Activated T-cell treated with anti-CD3 and anti-CD28 coated beads for 48 hours (primary cell): ENCODE results near the gene TRIM9.

ENCODE experiments used
- DNase-seq: peaks from one replicate; pipeline ENCODE4 v3.0.0-alpha.2; 2020; ENCODE audit warnings: low read depth

Gene TRIM9

DNA sequence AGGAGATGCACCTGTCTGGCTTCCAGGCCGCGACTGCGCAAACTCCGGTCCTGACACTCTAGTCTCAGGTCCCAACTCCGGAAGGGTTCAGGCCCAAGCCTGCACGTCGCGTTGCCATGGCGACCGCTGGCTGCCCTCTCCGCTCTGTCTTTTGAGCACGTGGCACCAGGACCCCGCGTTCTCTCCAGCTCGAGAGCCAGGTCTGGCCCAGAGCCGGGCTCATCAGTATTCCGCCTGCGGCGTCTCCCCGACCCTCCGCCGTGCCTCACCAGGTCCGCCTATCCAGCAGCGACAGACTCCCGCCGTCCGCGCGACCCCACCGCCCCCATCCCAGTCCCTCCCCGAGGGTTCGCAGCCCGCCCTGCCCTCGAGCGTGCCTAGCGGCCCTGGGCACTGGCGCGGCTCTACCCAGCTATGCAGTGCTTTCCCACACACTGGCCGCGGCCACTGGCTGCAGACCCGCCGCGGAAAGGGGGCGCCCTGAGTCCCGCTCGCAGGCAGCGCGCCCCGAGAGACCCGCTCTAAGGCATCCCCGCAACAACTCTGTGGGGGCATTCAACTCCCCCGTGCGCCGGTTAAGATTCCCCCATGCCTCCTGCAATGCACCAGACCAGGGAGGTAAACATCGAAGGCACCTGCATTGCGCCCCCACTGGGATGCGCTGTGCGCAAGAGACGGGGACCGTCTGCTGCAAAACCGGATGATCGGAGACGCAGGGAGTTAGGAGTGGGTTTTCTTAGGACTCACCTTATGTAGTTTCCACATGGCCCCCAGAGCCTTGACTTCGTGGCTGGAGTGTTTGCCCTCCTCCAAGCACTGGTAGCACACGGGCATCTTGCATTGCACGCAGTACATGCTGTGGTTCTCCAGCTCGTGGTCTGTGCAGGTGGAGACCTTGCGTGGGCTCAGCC lies 1.3 kb downstream of the TRIM9 start:
- peak; percentile 41 for DNase-seq

GRCh38 chr14:51092965-51093364 lies 1.9 kb downstream of the TRIM9 start:
- no peak for DNase-seq

- DNase-seq = no peak
Measured at GRCh38 chr14:51089278-51089677, 5.6 kb downstream of the TRIM9 start.

- DNase-seq = no peak
Measured at GRCh38 chr14:51087031-51087441, 7.9 kb downstream of the TRIM9 start.

GRCh38 chr14:51086044-51086443 lies 8.9 kb downstream of the TRIM9 start:
- DNase-seq = no peak

- no peak for DNase-seq
Measured at GRCh38 chr14:51084962-51085361, 9.9 kb downstream of the TRIM9 start.

- DNase-seq = no peak
Measured at GRCh38 chr14:51084507-51084906, 10.4 kb downstream of the TRIM9 start.

- DNase-seq = no peak
Measured at GRCh38 chr14:51082349-51082748, 12.6 kb downstream of the TRIM9 start.

- no peak for DNase-seq
Measured at GRCh38 chr14:51081712-51082111, 13.2 kb downstream of the TRIM9 start.

- no peak for DNase-seq
Measured at GRCh38 chr14:51081209-51081608, 13.7 kb downstream of the TRIM9 start.

GRCh38 chr14:51080645-51081044 lies 14.3 kb downstream of the TRIM9 start:
- no peak for DNase-seq

GRCh38 chr14:51079489-51079888 lies 15.4 kb downstream of the TRIM9 start:
- no peak for DNase-seq

GRCh38 chr14:51079085-51079484 lies 15.8 kb downstream of the TRIM9 start:
- no peak for DNase-seq

- DNase-seq = no peak
Measured at GRCh38 chr14:51074701-51075385, 20.1 kb downstream of the TRIM9 start.

DNA sequence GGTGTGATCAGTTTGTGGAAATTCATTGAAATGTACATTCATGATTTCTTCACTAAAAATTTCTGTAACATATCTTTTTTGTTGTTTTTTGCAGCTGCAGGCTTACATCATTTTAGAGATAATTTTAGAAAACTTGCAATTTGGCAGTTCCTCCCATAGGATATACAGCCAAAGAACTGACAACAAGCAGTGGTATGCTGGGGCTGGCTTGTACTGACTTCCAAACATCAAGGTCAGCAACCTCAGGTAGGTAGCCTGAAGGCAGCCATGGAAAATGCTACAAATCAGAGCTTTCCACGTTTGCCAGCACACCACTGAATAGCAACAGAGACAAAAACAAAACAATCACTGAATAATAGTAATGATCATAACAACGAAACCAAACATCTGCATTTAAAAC lies 21.2 kb downstream of the TRIM9 start:
- DNase-seq = no peak

GRCh38 chr14:51072976-51073375 lies 21.9 kb downstream of the TRIM9 start:
- DNase-seq = no peak

GRCh38 chr14:51071857-51072256 lies 23.0 kb downstream of the TRIM9 start:
- DNase-seq = no peak

DNA sequence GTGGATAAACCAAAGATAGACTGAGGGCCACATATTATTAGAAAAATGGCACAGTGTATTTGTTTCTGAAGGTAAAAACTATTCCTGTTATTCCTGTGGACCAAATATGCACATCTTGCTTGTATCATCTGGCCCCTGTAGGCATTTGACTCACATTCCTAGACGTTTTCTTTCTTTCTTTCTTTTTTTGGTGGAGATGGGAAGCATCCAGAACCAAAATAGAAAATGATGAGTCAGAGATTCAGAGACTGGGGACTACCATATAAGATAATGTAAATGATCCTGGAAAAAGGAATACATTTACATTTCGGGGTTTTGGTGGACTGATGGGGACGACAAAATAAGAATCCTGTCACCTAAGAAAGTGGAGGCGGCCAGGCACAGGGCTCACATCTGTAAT lies 24.2 kb downstream of the TRIM9 start:
- DNase-seq = no peak

DNA sequence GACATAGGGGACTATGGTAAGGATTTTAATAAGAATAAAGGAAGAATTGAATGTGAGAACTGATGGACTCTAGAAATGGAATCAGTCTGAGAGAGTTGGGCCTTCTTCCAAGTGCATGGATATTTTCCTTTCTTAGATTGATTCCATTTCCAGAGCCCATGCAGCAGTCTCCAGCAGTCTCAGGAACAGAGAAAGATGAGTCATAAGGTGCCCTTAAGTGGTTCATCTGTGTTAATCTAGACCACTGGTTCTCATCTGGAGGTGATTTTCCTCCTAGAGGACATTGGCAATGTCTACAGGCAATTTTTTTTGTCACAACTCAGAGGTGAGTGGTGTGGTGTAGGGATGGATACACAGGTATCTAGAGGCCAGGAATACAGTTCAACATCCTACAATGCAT lies 25.9 kb downstream of the TRIM9 start:
- DNase-seq = no peak

DNA sequence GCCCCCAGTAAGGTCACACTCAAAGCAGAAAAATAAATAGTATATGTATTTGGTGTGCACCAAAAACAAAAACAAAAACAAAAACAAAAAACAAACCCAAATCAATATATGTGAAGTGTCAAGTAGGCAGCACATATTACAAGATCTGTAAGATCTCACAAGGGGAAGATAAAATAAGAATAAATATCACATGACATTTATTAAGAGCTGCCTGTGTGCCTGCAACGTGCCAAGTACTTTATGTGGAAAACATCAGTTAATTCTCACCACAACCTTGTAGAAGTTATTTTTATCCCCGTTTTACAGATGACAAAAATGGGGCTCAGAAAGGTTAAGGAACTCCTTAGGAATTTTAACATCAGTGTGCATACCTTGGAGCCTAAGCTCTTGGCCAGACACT lies 26.6 kb downstream of the TRIM9 start:
- DNase-seq = no peak

DNA sequence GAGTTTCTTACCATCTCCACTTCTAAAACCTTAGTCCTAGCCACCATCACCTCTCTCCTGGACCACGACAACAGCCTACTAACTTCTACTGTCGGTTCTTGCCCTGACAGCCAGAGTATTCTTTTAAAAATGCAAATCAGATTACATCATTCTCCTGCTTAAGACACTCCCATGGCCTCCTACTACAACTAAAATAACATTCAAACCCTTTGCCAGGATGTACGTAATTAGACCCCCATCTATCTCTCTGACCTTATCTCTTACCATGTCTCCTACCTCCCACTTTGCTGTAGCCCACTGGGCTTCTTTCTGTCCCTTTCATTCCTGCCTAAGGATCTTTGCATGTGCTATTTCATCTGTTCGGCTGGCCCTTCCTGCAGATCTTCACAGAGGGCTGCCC lies 27.6 kb downstream of the TRIM9 start:
- no peak for DNase-seq

- DNase-seq = no peak
Measured at GRCh38 chr14:51066576-51066975, 28.3 kb downstream of the TRIM9 start.

GRCh38 chr14:51059032-51059431 lies 35.9 kb downstream of the TRIM9 start:
- no peak for DNase-seq

GRCh38 chr14:51058382-51058781 lies 36.5 kb downstream of the TRIM9 start:
- DNase-seq = no peak
